GM18505 (cell line): ENCODE data around the gene MARK3.

Experiments used
- ATAC-seq: cut with Tn5 transposase; IDR thresholded peaks from one replicate; pipeline ENCODE4 v1.9.1; 2021; ENCODE audit not compliant: unreplicated experiment
- POLR2A ChIP-seq: IDR thresholded peaks from 4 replicates; pipeline ENCODE4 v1.6.1; 2011; ENCODE audit warnings: borderline replicate concordance; ENCODE audit not compliant: insufficient read depth, insufficient read length; ENCODE audit errors: extremely low read depth

Gene MARK3

DNA sequence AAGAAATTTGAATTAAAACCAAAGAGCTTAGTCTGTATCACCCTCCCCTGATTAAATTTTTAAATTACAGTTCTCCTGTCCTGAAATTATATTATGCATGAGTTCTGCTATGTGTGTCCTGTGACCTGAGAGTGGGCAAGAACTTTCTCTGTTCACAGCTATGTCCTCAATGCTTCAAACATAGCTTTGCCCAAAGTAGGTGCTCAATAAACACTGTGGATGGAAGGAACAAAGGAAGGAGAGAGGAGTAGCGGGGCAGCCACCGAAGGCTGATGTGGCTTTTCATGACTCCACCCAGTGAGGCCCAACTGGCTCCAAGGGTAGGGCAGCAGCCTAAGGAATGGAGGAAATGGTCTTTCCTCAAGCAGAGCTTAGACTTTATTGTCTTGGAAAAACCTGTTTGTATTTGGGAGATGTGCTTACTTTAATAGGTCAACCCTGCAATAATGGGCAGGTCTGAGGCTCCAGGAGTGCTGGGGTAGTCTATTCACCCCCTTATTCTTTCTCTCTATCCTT is 7.6 kb upstream of the MARK3 start:
- ATAC-seq = no peak
- no peak for TF ChIP-seq POLR2A

- no peak for ATAC-seq
Measured at GRCh38 chr14:103378038-103378854, 7.0 kb upstream of the MARK3 start.

GRCh38 chr14:103380719-103381377 is 4.4 kb upstream of the MARK3 start:
- no peak for TF ChIP-seq POLR2A
- ATAC-seq = no peak

More at GRCh38 chr14:103378038-103378854, 7.0 kb upstream of the MARK3 start:
- TF ChIP-seq POLR2A = no peak

- no peak for ATAC-seq
- TF ChIP-seq POLR2A = no peak
Measured at GRCh38 chr14:103382376-103382775, 2.8 kb upstream of the MARK3 start.

- ATAC-seq = peak; percentile 3
- TF ChIP-seq POLR2A = no peak
Measured at GRCh38 chr14:103384450-103385151, 614 bp upstream of the MARK3 start.

- no peak for ATAC-seq
Measured at GRCh38 chr14:103385929-103386712, 906 bp downstream of the MARK3 start.

GRCh38 chr14:103386713-103387329 is 1.6 kb downstream of the MARK3 start:
- ATAC-seq = no peak
- no peak for TF ChIP-seq POLR2A

More at GRCh38 chr14:103385929-103386712, 906 bp downstream of the MARK3 start:
- peak; percentile 33 for TF ChIP-seq POLR2A

DNA sequence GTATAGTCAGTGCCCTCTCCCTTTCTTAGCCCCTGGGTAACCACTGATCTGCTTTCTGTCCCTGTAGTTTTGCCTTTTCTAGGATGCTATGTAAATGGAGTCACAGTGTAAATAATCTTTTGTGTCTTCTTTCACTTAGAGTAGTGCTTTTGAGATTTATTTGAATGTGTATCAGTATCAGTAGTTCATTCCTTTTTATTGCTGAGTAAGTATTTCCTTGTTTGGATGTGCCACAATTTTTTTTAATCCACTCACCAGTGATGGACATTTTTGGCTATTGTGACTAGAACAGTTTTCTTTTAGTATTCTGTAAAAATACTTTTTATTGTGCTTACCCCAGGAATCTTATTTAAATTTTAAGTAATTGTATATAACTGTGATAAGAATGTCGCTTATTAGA is 3.4 kb downstream of the MARK3 start:
- no peak for ATAC-seq
- no peak for TF ChIP-seq POLR2A

DNA sequence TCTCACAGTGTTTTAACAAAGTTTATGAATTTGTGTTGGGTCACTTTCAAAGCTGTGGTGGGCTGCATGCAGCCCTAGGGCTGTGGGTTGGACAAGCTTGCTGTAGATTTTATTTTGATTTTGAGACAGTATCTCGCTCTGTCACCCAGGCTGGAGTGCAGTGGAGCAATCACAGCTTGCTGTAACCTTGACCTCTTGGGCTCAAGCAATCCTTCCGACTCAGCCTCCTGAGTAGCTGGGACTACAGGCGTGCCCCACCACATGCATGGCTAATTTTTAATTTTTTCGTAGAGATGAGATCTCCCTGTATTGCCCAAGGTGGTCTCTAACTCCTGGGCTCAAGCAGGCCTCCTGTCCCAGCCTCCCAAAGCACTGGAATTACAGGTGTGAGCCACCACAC is 5.4 kb downstream of the MARK3 start:
- ATAC-seq = no peak
- TF ChIP-seq POLR2A = no peak

DNA sequence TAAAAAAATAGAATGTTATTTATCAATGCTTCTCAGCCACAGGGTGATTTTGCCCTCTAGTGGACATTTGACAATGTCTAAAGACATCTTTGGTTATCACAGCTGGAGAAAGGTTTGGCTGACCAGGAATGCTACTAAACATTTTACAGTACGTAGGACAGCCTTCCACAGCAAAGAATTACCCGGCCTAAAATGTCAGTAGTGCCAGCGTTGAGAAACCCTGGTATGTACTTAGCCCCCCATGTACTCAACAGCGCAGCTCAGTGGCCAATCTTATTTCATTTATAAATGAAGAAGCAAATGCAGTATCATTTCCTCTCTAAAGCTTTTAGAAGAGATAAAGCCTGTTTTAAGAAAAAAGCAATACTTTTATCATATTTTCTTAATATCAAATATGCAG is 5.8 kb downstream of the MARK3 start:
- TF ChIP-seq POLR2A = no peak
- ATAC-seq = no peak

- TF ChIP-seq POLR2A = no peak
- ATAC-seq = no peak
Measured at GRCh38 chr14:103392106-103392505, 6.9 kb downstream of the MARK3 start.

DNA sequence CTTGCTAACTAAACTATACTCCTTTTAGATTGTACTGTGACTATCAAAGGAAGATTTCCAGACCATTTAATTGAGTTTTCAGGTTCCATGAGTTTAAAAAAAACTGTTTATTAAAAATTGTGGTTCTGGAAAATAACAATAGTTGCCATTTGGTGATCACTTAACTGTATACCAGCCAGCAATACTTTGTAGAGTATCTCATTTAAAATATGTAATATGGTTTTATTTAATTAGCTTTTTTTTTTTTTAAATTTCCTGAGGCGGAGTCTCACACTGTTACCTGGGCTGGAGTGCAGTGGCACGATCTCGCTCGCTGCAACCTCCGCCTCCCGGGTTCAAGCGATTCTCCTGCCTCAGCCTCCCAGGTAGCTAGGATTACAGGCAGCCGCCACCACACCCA is 7.4 kb downstream of the MARK3 start:
- TF ChIP-seq POLR2A = no peak
- no peak for ATAC-seq
